ENCODE results near the gene TLR9.
"Not testable (repeated sequence)": the region's sequence is repeated elsewhere in the genome, so short reads cannot be mapped to it uniquely, and the experiment has no call there.

TLR9 gene

GRCh38 chr3:52225452-52226228 is at the start of gene TLR9:
TLR9 (minus strand) TSS chr3:52225645; CDS start chr3:52225529, 116 bp downstream.
- DNase-seq: no peak

GRCh38 chr3:52274781-52275180 is 49.3 kb upstream of the TLR9 start:
- DNase-seq: not testable (repeated sequence)

GRCh38 chr3:52272831-52273230 is 47.4 kb upstream of the TLR9 start:
- DNase-seq: no peak

GRCh38 chr3:52272172-52272571 is 46.7 kb upstream of the TLR9 start:
- DNase-seq: not testable (repeated sequence)

- DNase-seq: no peak
Measured at GRCh38 chr3:52270252-52270754, 44.9 kb upstream of the TLR9 start.

- DNase-seq: no peak
Measured at GRCh38 chr3:52269776-52270175, 44.3 kb upstream of the TLR9 start.

GRCh38 chr3:52268036-52268435 is 42.6 kb upstream of the TLR9 start:
- no peak for DNase-seq

- DNase-seq: no peak
Measured at GRCh38 chr3:52265387-52265786, 39.9 kb upstream of the TLR9 start.

GRCh38 chr3:52262447-52262846 is 37.0 kb upstream of the TLR9 start:
- no peak for DNase-seq

- no peak for DNase-seq
Measured at GRCh38 chr3:52259448-52259847, 34.0 kb upstream of the TLR9 start.

GRCh38 chr3:52259035-52259434 is 33.6 kb upstream of the TLR9 start:
- no peak for DNase-seq

GRCh38 chr3:52257911-52258310 is 32.5 kb upstream of the TLR9 start:
- DNase-seq: no peak

- DNase-seq: no peak
Measured at GRCh38 chr3:52256622-52257021, 31.2 kb upstream of the TLR9 start.

- DNase-seq: no peak
Measured at GRCh38 chr3:52256159-52256558, 30.7 kb upstream of the TLR9 start.

GRCh38 chr3:52254608-52255007 is 29.2 kb upstream of the TLR9 start:
- DNase-seq: no peak

- no peak for DNase-seq
Measured at GRCh38 chr3:52253314-52254304, 28.2 kb upstream of the TLR9 start.

- no peak for DNase-seq
Measured at GRCh38 chr3:52250122-52250521, 24.7 kb upstream of the TLR9 start.

- DNase-seq: no peak
Measured at GRCh38 chr3:52249683-52250082, 24.2 kb upstream of the TLR9 start.

GRCh38 chr3:52248816-52249547 is 23.5 kb upstream of the TLR9 start:
- no peak for DNase-seq

- no peak for DNase-seq
Measured at GRCh38 chr3:52248165-52248541, 22.7 kb upstream of the TLR9 start.

- no peak for DNase-seq
Measured at GRCh38 chr3:52247409-52248164, 22.1 kb upstream of the TLR9 start.

GRCh38 chr3:52246728-52247408 is 21.4 kb upstream of the TLR9 start:
- no peak for DNase-seq
